Tibial nerve (tissue), 4 donors: ENCODE measurements around the gene OTOF. TPM values are rescaled to one million over a fixed set of nuclear protein-coding genes. Genes with fewer than 3 reads are reported as not detected.

Experiments
- DNase-seq, 2 donors: peaks; one replicate each; pipeline ENCODE4 v3.0.0-alpha.2; 2019; ENCODE audit warnings: low spot score in 2 of 2
- H3K27ac ChIP-seq, 4 donors: fragments of 200-600 bp; sonication (generic) in 3 of 4; one replicate each; pipeline ENCODE4 v1.5.1; 2017 to 2019; ENCODE audit warnings: mild to moderate bottlenecking in 1 of 4
- H3K27me3 ChIP-seq, 2 donors: fragments of 200-600 bp; sonication (generic) in 1 of 2; one replicate each; pipeline versions ENCODE4 v1.5.1 to v1.6.0; 2017 to 2019
- H3K36me3 ChIP-seq, 3 donors: fragments of 200-600 bp; sonication (generic); one replicate each; pipeline ENCODE4 v1.5.1; 2018 to 2019
- H3K4me1 ChIP-seq, 4 donors: fragments of 200-600 bp; sonication (generic) in 3 of 4; one replicate each; pipeline ENCODE4 v1.5.1; 2017 to 2019
- H3K4me3 ChIP-seq, 4 donors: fragments of 200-600 bp; sonication (generic) in 3 of 4; one replicate each; pipeline ENCODE4 v1.5.1; 2017 to 2019; ENCODE audit warnings: mild to moderate bottlenecking in 1 of 4, moderate library complexity in 1 of 4
- H3K9me3 ChIP-seq, 4 donors: fragments of 200-600 bp; sonication (generic) in 3 of 4; one replicate each; pipeline ENCODE4 v1.5.1; 2017 to 2019
- EP300 ChIP-seq, 2 donors: sonication (generic); formaldehyde crosslinking; IDR thresholded peaks; one replicate each; pipeline ENCODE4 v1.6.1; 2017; ENCODE audit warnings: antibody characterized with exemption in 2 of 2, mild to moderate bottlenecking in 1 of 2
- POLR2A ChIP-seq, 2 donors: fragments of 450-650 bp; IDR thresholded peaks; one replicate each; pipeline ENCODE4 v1.6.1; 2017; ENCODE audit warnings: antibody characterized with exemption in 2 of 2, mild to moderate bottlenecking in 2 of 2, moderate library complexity in 2 of 2
- WGBS, 2 donors: methylation state at CpG; one replicate each; pipeline ENCODE4 v1.1.5; 2018; 5-methylcytosine and 5-hydroxymethylcytosine counted together
- total RNA-seq, 4 donors: library from RNA; depleted of rRNA; stranded (reverse); fragments of >200 nt; gene quantifications; one replicate each; pipeline ENCODE4 v1.1.0, GENCODE V29; 2016
- TF ChIP-seq, protein P1 (sequence below), 5 experiments: fragments of 200-600 bp in 3 of 5; fragments of 450-650 bp in 2 of 5; sonication (generic) in 3 of 5; IDR thresholded peaks; one replicate each; pipeline ENCODE4 v1.5.1; 2016 to 2019; ENCODE audit warnings: antibody characterized with exemption in 5 of 5, mild to moderate bottlenecking in 3 of 5, moderate library complexity in 2 of 5

The OTOF gene
- total RNA-seq, 4 donors from 2014 or later: under 0.01 to 0.30 (median 0.22) TPM; not detected in 1

GRCh38 chr2:26460613-26461031 is 17.3 kb downstream of the OTOF start:
- H3K27ac ChIP-seq: no peak overlapping the region
- TF ChIP-seq, protein P1, sequence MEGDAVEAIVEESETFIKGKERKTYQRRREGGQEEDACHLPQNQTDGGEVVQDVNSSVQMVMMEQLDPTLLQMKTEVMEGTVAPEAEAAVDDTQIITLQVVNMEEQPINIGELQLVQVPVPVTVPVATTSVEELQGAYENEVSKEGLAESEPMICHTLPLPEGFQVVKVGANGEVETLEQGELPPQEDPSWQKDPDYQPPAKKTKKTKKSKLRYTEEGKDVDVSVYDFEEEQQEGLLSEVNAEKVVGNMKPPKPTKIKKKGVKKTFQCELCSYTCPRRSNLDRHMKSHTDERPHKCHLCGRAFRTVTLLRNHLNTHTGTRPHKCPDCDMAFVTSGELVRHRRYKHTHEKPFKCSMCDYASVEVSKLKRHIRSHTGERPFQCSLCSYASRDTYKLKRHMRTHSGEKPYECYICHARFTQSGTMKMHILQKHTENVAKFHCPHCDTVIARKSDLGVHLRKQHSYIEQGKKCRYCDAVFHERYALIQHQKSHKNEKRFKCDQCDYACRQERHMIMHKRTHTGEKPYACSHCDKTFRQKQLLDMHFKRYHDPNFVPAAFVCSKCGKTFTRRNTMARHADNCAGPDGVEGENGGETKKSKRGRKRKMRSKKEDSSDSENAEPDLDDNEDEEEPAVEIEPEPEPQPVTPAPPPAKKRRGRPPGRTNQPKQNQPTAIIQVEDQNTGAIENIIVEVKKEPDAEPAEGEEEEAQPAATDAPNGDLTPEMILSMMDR (IDR thresholded peaks at IDR 0.05): no peak
- no peak for TF ChIP-seq POLR2A (IDR thresholded peaks at IDR 0.05)
- no peak for TF ChIP-seq EP300 (IDR thresholded peaks at IDR 0.05)
- no peak overlapping the region for H3K4me3 ChIP-seq
- H3K36me3 ChIP-seq: no peaks in the 10 kb centered on the region
- DNase-seq: no peak
- H3K9me3 ChIP-seq: no peaks in the 10 kb centered on the region
- peaks cover 0 to 36% (median 0%) of the 10 kb centered on the region in 4 donors for H3K4me1 ChIP-seq
- 89 to 93% methylated on average over 13 to 18 of the region's 19 CpGs for WGBS, 2 donors
- no peaks in the 10 kb centered on the region for H3K27me3 ChIP-seq

DNA sequence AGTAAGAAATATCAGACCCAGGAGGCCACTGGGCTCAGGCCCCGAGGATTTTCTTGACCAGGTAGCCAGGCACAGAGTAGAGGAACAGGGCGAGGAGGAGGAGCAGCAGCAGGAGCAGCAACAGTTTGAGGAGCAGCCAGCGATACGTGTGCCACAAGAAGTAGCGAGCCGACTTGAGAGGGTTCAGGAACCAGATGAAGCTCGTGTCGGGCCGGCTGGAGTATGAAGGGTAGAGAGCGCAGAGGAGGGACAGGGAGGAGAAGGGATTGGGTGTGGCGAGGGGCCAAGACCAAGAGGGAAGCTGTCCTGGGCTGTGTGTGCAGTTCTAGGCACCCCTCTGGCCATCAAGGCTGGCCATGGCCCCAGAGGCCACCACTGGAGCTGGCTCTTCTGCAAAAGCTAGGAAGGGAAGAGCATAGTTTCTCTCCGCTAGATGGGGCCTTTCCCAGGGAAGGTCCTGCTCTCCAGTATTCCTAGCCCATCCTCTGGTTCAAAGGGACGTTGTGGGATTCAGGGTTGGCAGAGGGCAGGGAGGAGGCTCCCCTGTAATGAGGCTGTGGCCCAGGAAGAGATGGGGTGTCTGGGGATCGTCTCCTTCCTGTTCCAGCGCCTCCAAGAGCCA is 17.8 kb downstream of the OTOF start:
- TF ChIP-seq EP300 (IDR thresholded peaks at IDR 0.05) (no peak), POLR2A (IDR thresholded peaks at IDR 0.05) (no peak)
- TF ChIP-seq, protein P1 (IDR thresholded peaks at IDR 0.05): no peak
- WGBS, 2 donors: 85 to 94% methylated on average over 13 to 15 of the region's 15 CpGs
- no peak for DNase-seq
- H3K9me3 ChIP-seq: no peaks in the 10 kb centered on the region
- peaks cover 0 to 36% (median 0%) of the 10 kb centered on the region in 4 donors for H3K4me1 ChIP-seq
- no peaks in the 10 kb centered on the region for H3K36me3 ChIP-seq
- no peaks in the 10 kb centered on the region for H3K27me3 ChIP-seq
- no peak overlapping the region for H3K27ac ChIP-seq
- no peak overlapping the region for H3K4me3 ChIP-seq

GRCh38 chr2:26458365-26459042 is 19.4 kb downstream of the OTOF start:
- no peak overlapping the region for H3K27ac ChIP-seq
- peaks cover 0 to 36% (median 0%) of the 10 kb centered on the region in 4 donors for H3K4me1 ChIP-seq
- H3K4me3 ChIP-seq: no peak overlapping the region
- no peak for DNase-seq
- H3K36me3 ChIP-seq: no peaks in the 10 kb centered on the region
- TF ChIP-seq EP300 (IDR thresholded peaks at IDR 0.05) (no peak), POLR2A (IDR thresholded peaks at IDR 0.05) (no peak)
- TF ChIP-seq, protein P1 (IDR thresholded peaks at IDR 0.05): no peak
- WGBS, 2 donors: 89 to 92% methylated on average over 12 of the region's 14 CpGs
- no peaks in the 10 kb centered on the region for H3K9me3 ChIP-seq
- H3K27me3 ChIP-seq: no peaks in the 10 kb centered on the region

GRCh38 chr2:26457695-26458364 is 20.1 kb downstream of the OTOF start:
- Histone ChIP-seq H3K27me3 (no peaks in the 10 kb centered on the region), H3K4me1 (peaks cover 0 to 29% (median 0%) of the 10 kb centered on the region in 4 donors), H3K4me3 (no peak overlapping the region), H3K27ac (no peak overlapping the region), H3K36me3 (no peaks in the 10 kb centered on the region), H3K9me3 (no peaks in the 10 kb centered on the region)
- TF ChIP-seq POLR2A (IDR thresholded peaks at IDR 0.05): no peak
- no peak for TF ChIP-seq EP300 (IDR thresholded peaks at IDR 0.05)
- TF ChIP-seq, protein P1 (IDR thresholded peaks at IDR 0.05): no peak
- WGBS, 2 donors: 89 to 94% methylated on average over 19 of the region's 19 CpGs
- no peak for DNase-seq

DNA sequence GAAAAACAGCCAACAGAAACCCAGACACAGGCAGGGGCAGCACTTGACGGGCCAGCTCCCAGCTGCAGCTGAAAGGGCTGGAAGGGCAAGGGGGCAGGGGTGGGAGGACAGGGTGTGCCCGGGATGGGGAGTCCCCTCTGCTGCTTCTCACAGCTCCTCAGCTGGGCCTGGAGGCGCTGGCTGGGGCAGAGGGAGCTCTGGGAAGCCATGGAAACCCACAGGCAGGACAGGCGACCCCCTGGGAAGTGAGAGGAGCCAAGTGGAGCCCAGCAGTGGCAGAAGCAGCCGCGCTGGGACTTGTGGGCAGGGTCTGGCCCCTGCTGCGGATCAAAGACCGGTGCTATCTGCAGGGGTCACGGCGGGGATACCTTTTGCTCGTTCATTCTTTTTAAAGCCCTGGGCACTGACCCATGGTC is 20.7 kb downstream of the OTOF start:
- Histone ChIP-seq H3K27ac (no peak overlapping the region), H3K4me1 (peaks cover 0 to 23% (median 0%) of the 10 kb centered on the region in 4 donors), H3K9me3 (no peaks in the 10 kb centered on the region), H3K27me3 (no peaks in the 10 kb centered on the region), H3K4me3 (no peak overlapping the region), H3K36me3 (no peaks in the 10 kb centered on the region)
- no peak for DNase-seq
- WGBS, 2 donors: 60 to 69% methylated on average over 8 to 11 of the region's 11 CpGs
- no peak for TF ChIP-seq EP300 (IDR thresholded peaks at IDR 0.05)
- TF ChIP-seq POLR2A (IDR thresholded peaks at IDR 0.05): no peak
